Effector memory CD4-positive, alpha-beta T cell (primary cell): ENCODE results near the gene PCSK5.

Experiments used
- DNase-seq, 3 donors: peaks; one replicate each; pipeline ENCODE4 v3.0.0-alpha.2; 2020
- H3K27ac ChIP-seq: 2 replicates; pipeline ENCODE4 v1.7.0; 2013; ENCODE audit warnings: mild to moderate bottlenecking, low read length, moderate library complexity; ENCODE audit not compliant: insufficient read depth, poor library complexity, severe bottlenecking
- H3K27me3 ChIP-seq: replicated peaks from 2 replicates; pipeline ENCODE4 v1.7.0; 2013; ENCODE audit warnings: mild to moderate bottlenecking, low read length; ENCODE audit not compliant: insufficient read depth, control insufficient read depth, poor library complexity, severe bottlenecking
- H3K36me3 ChIP-seq: 2 replicates; pipeline ENCODE4 v1.7.0; 2013; ENCODE audit warnings: mild to moderate bottlenecking, low read length, moderate library complexity; ENCODE audit not compliant: control insufficient read depth, insufficient read depth
- H3K4me1 ChIP-seq: 2 replicates; pipeline ENCODE4 v1.7.0; 2013; ENCODE audit warnings: low read length, mild to moderate bottlenecking; ENCODE audit not compliant: control insufficient read depth, insufficient read depth, poor library complexity, severe bottlenecking
- H3K4me3 ChIP-seq: 2 replicates; pipeline ENCODE4 v1.7.0; 2013; ENCODE audit warnings: low read length, low read depth, mild to moderate bottlenecking; ENCODE audit not compliant: insufficient read depth, poor library complexity, severe bottlenecking
- H3K9me3 ChIP-seq: 2 replicates; pipeline ENCODE4 v1.7.0; 2013; ENCODE audit warnings: mild to moderate bottlenecking, low read length, moderate library complexity; ENCODE audit not compliant: control insufficient read depth

PCSK5 gene

GRCh38 chr9:76249309-76249708 is 358.8 kb downstream of the PCSK5 start:
- no peak for DNase-seq
- no peak overlapping the region for H3K4me3 ChIP-seq
- H3K36me3 ChIP-seq, result no peaks in the 10 kb centered on the region
- H3K27ac ChIP-seq, result no peak overlapping the region
- no peaks in the 10 kb centered on the region for H3K4me1 ChIP-seq
- H3K9me3 ChIP-seq, result no peaks in the 10 kb centered on the region
- no peaks in the 10 kb centered on the region for H3K27me3 ChIP-seq

- no peak for DNase-seq
- Histone ChIP-seq H3K9me3 (no peaks in the 10 kb centered on the region), H3K27me3 (no peaks in the 10 kb centered on the region), H3K36me3 (no peaks in the 10 kb centered on the region), H3K27ac (no peak overlapping the region), H3K4me3 (no peak overlapping the region), H3K4me1 (no peaks in the 10 kb centered on the region)
Observed at GRCh38 chr9:76255781-76256455, 365.4 kb downstream of the PCSK5 start.

GRCh38 chr9:76257311-76257710 is 366.8 kb downstream of the PCSK5 start:
- DNase-seq, result no peak
- no peaks in the 10 kb centered on the region for H3K27me3 ChIP-seq
- H3K4me3 ChIP-seq, result no peak overlapping the region
- H3K27ac ChIP-seq, result no peak overlapping the region
- H3K4me1 ChIP-seq, result no peaks in the 10 kb centered on the region
- no peaks in the 10 kb centered on the region for H3K9me3 ChIP-seq
- no peaks in the 10 kb centered on the region for H3K36me3 ChIP-seq

GRCh38 chr9:76266649-76267283 is 376.3 kb downstream of the PCSK5 start:
- Histone ChIP-seq H3K27ac (no peak overlapping the region), H3K36me3 (no peaks in the 10 kb centered on the region), H3K27me3 (no peaks in the 10 kb centered on the region), H3K4me1 (no peaks in the 10 kb centered on the region), H3K9me3 (no peaks in the 10 kb centered on the region), H3K4me3 (no peak overlapping the region)
- no peak for DNase-seq

DNA sequence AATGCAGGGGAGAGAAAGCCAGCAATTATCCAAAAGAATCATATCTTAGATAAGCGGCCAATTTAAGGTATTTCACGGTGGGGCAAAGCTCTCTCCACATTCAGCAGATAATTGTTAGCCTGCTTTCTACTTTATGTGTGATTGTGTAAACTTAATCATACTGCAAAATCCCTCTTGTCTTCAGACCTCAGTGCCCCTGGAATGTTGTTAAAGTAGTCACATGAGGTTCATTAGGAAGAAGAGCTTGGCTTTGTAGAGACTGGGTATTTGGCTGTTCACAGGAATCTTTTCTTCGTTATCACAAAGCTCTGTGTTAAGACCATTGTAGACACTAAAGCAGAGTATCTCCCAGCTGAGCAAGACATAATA is 376.8 kb downstream of the PCSK5 start:
- Histone ChIP-seq H3K27ac (no peak overlapping the region), H3K27me3 (no peaks in the 10 kb centered on the region), H3K9me3 (no peaks in the 10 kb centered on the region), H3K36me3 (no peaks in the 10 kb centered on the region), H3K4me1 (no peaks in the 10 kb centered on the region), H3K4me3 (no peak overlapping the region)
- no peak for DNase-seq

DNA sequence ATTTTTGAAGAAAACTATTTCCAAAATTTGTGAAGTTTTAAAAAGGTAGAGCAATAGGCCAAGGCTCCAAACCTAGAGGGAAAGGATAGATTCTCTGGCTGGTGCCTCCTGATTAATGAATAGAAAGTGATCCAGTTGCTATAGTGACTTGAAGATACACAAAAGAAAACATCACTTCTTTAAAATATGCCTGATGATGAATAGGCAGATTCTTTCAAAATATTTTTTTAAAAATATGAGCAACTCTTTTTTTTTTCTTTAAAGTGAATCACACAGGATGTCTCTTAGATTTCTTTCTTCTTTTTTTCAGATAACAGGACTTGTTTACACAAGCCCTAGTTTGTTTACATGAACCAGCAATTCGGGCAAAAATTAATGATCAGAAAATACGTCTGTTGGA is 379.3 kb downstream of the PCSK5 start:
- no peaks in the 10 kb centered on the region for H3K27me3 ChIP-seq
- no peaks in the 10 kb centered on the region for H3K4me1 ChIP-seq
- no peak for DNase-seq
- H3K4me3 ChIP-seq, result no peak overlapping the region
- H3K27ac ChIP-seq, result no peak overlapping the region
- no peaks in the 10 kb centered on the region for H3K9me3 ChIP-seq
- no peaks in the 10 kb centered on the region for H3K36me3 ChIP-seq

- no peak for DNase-seq
- Histone ChIP-seq H3K4me1 (no peaks in the 10 kb centered on the region), H3K36me3 (no peaks in the 10 kb centered on the region), H3K4me3 (no peak overlapping the region), H3K27me3 (no peaks in the 10 kb centered on the region), H3K27ac (no peak overlapping the region), H3K9me3 (no peaks in the 10 kb centered on the region)
Observed at GRCh38 chr9:76271755-76272154, 381.3 kb downstream of the PCSK5 start.

GRCh38 chr9:76289042-76289441 is 398.6 kb downstream of the PCSK5 start:
- DNase-seq, result no peak
- no peaks in the 10 kb centered on the region for H3K9me3 ChIP-seq
- H3K27me3 ChIP-seq, result no peaks in the 10 kb centered on the region
- H3K27ac ChIP-seq, result no peak overlapping the region
- no peaks in the 10 kb centered on the region for H3K36me3 ChIP-seq
- H3K4me3 ChIP-seq, result no peak overlapping the region
- no peaks in the 10 kb centered on the region for H3K4me1 ChIP-seq

DNA sequence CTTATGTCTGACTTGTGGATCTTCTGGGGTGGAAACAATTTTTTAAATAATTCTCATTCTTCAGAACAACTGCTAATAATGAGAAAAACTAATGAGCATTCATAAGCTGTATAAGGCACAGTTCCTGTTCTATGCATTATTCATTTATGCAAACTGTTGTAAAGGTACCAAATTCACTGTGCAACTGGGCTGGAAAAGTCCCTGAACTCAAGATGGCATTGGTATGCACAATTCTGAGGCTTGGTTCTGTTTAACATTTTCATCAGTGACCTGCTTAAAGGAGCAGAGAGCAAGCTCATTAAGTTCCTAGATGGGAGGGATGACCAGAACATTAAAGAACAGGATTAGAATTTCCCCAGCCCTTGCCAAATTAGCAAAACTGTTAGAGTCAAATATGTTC is 399.2 kb downstream of the PCSK5 start:
- Histone ChIP-seq H3K36me3 (no peaks in the 10 kb centered on the region), H3K4me3 (no peak overlapping the region), H3K27me3 (no peaks in the 10 kb centered on the region), H3K27ac (no peak overlapping the region), H3K4me1 (no peaks in the 10 kb centered on the region), H3K9me3 (no peaks in the 10 kb centered on the region)
- no peak for DNase-seq

GRCh38 chr9:76290555-76290954 is 400.1 kb downstream of the PCSK5 start:
- H3K4me1 ChIP-seq, result no peaks in the 10 kb centered on the region
- H3K36me3 ChIP-seq, result no peaks in the 10 kb centered on the region
- H3K9me3 ChIP-seq, result no peaks in the 10 kb centered on the region
- no peak overlapping the region for H3K4me3 ChIP-seq
- no peaks in the 10 kb centered on the region for H3K27me3 ChIP-seq
- no peak for DNase-seq
- no peak overlapping the region for H3K27ac ChIP-seq
